GM19099 (cell line): Measurements from ENCODE around the gene HJURP.

Experiments used
- POLR2A ChIP-seq: IDR thresholded peaks from 3 replicates; pipeline ENCODE4 v1.6.1; 2011; ENCODE audit warnings: low read depth; ENCODE audit not compliant: insufficient read length; ENCODE audit errors: extremely low read depth

The HJURP gene

DNA sequence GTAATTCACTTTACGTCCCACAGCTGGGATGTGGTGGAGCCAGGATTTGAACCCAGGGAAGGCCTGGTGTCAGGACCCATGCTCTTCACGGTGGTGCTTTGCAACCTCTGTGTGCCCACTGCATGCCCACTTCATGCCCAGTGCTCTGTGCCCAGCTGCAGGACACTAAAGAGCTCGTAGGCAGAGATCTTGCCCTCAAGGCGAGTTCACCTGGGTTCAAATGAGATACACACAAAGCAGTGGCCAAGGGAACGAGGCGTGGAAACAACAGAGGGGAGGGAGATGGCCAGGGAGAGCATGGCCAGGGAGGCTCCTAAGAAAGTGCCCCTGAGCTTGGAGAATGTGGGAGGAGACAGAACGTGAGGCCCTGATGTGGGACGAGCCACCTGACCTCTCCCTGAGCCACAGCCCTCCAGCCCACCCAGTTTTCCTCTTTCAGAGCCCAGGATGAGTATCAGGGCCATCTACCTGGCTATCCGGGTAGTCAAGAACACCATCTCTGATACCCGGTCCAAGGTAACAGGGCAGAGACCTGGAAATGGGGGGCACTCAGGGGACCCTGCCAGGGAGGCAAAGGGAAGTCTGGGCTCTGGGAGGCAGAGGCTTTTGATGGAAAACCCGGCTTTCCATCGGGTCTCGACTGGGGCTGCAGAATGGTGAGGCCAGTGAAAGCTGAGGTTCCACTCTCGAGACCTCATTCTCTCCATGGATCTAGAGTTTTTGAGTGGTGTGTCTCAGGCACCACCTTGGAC, 55.8 kb downstream of the HJURP start:
- TF ChIP-seq POLR2A = no peak

DNA sequence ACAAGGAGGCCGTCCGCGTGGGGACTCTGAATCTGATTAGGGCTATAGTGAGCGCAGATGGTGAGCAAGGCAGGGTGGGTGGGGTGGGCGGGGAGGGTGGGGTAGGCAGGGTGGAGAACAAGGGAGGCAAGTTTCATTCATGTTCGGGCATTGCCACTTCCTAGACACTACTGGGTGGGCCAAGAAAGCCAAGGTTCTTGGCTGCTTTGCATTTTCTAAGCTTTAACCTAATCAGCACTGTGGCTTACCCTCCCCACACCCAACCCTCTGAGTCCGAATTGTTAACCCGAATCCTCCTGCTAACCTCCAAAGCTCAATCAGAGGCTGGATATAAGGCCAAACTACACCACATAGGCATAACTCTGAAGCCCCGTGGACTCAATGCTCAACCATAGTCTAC, 58.1 kb downstream of the HJURP start:
- no peak for TF ChIP-seq POLR2A

GRCh38 chr2:233795735-233796171, 58.6 kb downstream of the HJURP start:
- TF ChIP-seq POLR2A = no peak

GRCh38 chr2:233794128-233794658, 60.1 kb downstream of the HJURP start:
- no peak for TF ChIP-seq POLR2A

GRCh38 chr2:233793465-233794127, 60.7 kb downstream of the HJURP start:
- TF ChIP-seq POLR2A = no peak

DNA sequence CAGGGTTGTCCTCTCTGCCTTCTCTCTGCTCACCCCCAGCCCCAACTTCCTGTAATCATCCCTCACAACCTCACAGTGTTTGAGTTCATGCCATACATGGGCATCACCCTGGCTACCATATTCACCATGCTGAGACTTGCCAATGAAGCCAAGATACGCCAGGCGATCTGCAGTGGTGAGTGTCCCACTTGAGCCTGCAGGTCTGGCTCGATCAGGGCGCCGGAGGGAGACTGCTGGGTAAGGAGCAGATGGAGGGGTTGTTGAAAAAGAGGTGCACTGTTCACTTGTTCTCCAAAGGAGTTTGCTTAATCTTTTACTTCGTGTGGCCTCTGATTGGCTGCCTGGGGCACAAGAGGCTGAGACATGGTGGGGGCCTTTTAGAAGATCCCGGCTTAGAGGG, 61.6 kb downstream of the HJURP start:
- no peak for TF ChIP-seq POLR2A

- TF ChIP-seq POLR2A = no peak
Measured at GRCh38 chr2:233791883-233792329, 62.4 kb downstream of the HJURP start.

- no peak for TF ChIP-seq POLR2A
Measured at GRCh38 chr2:233791151-233791882, 63.0 kb downstream of the HJURP start.

- TF ChIP-seq POLR2A = no peak
Measured at GRCh38 chr2:233789554-233789953, 64.8 kb downstream of the HJURP start.
